ENCODE measurements around the gene JAKMIP3.

JAKMIP3 gene

DNA sequence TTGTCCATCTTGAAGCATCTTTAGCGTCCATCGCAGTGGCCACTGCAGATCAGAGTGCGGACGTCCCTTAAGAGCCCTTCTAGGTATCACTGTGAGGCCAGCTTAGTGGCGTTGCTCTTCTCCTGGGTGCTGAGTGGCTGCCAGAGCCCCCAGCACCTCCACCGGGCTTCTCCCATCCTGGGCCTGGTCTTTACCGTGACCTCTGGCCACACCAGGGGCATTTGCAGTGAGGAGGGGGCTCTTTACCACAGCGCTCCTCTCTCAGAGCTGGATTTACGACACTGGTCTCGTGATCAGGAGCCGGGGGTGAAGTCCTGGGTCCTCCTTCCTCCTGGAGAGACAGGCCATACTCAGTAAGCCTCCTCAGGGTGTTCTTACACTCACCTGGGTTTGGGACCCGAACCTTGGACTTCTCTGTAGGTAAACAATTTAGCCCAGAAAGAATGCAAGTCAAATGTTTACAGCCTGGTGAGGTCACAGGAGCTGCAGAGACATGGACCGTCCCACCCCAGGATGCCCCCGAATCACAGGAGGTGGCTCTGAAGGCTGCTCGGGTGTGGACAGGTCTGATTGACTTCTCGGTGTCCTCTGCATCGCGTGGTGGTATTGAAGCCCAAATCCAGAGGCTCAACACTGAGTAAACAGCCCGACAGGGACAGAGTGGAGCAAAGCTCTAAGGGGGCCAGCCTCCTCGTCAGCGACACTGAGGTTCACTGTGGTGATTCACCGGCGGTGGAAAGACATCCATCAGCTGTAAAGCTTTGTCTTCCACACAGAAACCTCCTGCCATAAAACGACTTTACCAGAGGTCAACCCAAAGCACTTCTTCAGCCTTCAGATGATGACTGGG is 33.0 kb downstream of the JAKMIP3 start:
- no peak for DNase-seq (ENCODE audit: low read depth in 2 of 2)

- no peak for DNase-seq (ENCODE audit: low read depth in 2 of 2)
These were observed 33.8 kb downstream of the JAKMIP3 start for GRCh38 chr10:132099389-132100090.

DNA sequence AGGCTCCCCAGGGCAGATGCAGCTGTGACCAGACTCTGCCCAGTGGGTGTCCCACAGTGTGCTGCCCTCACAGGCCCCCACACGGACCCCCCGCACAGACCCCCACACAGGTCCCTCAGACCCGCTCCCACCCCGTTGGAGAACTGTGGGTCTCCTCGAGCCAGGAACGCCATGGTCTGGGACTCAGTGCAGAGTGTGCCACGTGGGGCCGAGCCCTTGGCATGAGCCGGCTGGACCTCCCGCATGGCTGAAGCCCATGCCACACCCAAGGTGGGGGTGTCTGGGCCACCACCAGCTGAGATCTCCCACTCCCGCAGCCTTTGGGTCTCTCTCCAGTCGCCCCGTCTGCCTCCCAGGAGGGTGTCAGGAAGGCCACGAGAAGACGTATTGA is 34.3 kb downstream of the JAKMIP3 start:
- DNase-seq (ENCODE audit: low read depth in 2 of 2), result no peak

DNA sequence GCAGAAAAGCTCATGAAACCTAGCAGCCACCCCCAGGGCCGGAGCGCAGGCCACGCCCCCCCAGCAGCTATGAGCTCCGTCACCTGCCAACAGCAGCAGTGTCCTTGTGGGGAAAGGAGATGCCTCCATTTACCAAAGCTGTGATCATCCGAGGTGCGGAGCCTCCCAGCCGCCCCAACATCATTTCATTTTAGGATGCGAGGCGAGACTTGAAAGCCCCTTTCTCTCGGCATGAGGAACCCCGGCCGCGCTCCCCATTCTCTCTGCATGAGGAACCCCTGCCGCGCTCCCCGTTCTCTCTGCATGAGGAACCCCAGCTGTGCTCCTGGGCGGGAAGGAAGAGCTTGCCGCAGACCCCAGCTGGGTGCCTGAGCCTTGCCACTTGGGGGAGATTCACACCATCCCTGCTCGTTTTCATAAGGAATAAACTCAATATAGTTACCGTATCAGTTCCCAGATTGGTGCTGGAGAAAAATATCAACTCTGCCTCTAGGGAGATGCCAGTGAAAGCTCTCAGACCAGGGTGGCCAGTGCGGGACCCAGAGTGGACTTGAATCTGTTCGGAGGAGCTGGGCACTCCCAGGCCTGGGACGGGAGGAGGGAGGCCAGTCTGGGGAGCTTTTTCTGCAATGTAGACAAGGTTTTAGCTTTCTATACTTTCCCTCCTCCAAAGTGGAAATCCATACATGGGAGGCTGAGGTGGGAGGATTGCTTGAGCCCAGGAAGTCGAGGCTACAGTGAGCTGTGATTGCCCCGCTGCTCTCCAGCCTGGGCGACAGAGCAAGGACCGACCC is 35.0 kb downstream of the JAKMIP3 start:
- DNase-seq (ENCODE audit: low read depth in 2 of 2), result no peak

DNA sequence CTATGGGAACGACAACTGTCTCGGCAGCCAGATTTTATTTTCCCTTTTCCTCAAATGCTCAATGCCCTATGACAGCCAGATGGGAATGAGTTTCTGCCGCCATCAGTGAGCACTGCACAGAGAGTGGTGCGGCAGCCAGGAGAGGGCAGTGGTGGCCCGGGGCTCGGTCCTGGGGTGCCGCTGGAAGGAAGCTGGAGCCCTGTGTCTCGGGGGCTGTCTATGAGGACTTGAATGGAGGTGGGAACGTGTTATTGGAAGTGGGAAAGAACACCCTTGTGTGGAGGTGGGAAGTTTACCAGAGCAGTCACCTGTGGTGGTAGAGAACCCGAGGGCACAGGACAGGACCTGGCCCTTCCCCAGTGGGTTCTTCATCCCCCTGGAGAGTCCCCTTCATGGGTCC is 35.8 kb downstream of the JAKMIP3 start:
- no peak for DNase-seq (ENCODE audit: low read depth in 2 of 2)

DNA sequence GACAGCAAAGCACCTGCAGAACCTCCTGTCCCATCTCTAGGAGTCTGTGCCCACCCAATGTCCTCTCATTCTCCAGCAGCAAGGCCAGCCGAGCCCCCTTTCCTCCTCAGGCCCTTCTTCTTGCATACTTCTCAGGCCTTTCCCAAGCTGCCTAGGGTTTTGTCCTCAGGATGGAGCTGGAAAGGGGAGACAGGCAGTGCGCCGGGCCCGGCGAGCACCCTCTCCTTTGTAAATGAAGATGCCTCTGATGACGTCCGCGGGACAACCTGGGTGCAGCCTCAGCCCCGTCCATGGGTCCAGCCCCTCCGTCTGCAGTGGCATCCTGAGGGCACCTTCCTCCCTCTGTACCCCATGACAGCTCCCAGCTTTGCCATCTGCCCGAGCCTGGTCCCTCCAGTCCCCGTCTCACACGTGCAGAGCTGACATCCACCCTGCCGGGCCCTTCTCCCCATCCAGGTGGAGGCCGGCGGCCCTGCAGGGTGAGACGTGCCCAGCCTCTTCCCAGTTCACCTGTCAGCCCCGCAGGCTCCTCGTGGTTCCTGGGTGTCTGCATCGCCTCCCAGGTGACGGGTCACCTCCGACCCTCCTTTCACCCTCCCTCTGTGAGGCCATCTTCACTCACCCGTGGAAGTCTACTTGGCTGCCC is 36.4 kb downstream of the JAKMIP3 start:
- no peak for DNase-seq (ENCODE audit: low read depth in 2 of 2)

- DNase-seq (ENCODE audit: low read depth in 2 of 2), result no peak
These were observed 37.0 kb downstream of the JAKMIP3 start for GRCh38 chr10:132102717-132103110.

- DNase-seq (ENCODE audit: low read depth in 2 of 2), result no peak
These were observed 37.6 kb downstream of the JAKMIP3 start for GRCh38 chr10:132103116-132103910.

GRCh38 chr10:132104062-132104461 is 38.3 kb downstream of the JAKMIP3 start:
- no peak for DNase-seq (ENCODE audit: low read depth in 2 of 2)

- no peak for DNase-seq (ENCODE audit: low read depth in 2 of 2)
These were observed 38.9 kb downstream of the JAKMIP3 start for GRCh38 chr10:132104471-132105301.

- DNase-seq (ENCODE audit: low read depth in 2 of 2), result no peak
These were observed 39.7 kb downstream of the JAKMIP3 start for GRCh38 chr10:132105302-132105995.

- no peak for DNase-seq (ENCODE audit: low read depth in 2 of 2)
These were observed 40.7 kb downstream of the JAKMIP3 start for GRCh38 chr10:132106431-132106830.

DNA sequence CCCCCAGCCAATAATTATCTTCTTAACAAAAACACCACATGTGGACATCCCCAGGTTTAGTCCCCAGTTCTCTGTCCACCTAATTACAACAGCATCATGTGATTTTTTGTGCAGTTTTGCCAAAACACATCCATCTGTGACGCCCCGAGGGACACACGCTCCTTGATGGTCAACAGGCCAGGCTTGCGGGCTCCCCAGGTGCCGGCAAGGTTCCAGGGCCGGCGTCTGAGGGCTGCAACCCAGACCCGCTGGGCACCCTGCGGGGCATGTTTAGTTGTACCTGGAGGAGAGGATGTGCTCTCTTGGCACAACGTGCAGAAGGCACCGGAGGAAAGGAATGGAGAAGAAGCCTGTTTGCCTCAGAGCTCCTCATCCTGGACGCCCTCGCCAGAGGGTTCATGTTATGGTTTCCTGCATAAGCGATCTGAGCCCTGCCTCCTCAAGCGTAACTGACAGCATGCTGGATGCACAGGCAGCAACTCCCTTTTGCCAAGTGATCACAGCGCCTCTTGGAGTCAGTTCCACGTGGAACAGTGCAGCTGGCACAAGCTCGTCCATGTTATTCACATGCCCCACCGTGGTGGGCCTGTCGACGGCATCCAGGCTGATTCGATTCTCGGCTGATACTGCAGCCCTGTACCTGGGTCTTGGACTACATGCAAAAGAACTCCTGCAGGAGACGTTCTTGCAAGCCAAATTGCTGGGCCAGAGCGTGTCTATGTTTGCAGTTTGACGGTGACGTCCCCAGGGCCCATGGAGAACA is 41.6 kb downstream of the JAKMIP3 start:
- no peak for DNase-seq (ENCODE audit: low read depth in 2 of 2)

DNA sequence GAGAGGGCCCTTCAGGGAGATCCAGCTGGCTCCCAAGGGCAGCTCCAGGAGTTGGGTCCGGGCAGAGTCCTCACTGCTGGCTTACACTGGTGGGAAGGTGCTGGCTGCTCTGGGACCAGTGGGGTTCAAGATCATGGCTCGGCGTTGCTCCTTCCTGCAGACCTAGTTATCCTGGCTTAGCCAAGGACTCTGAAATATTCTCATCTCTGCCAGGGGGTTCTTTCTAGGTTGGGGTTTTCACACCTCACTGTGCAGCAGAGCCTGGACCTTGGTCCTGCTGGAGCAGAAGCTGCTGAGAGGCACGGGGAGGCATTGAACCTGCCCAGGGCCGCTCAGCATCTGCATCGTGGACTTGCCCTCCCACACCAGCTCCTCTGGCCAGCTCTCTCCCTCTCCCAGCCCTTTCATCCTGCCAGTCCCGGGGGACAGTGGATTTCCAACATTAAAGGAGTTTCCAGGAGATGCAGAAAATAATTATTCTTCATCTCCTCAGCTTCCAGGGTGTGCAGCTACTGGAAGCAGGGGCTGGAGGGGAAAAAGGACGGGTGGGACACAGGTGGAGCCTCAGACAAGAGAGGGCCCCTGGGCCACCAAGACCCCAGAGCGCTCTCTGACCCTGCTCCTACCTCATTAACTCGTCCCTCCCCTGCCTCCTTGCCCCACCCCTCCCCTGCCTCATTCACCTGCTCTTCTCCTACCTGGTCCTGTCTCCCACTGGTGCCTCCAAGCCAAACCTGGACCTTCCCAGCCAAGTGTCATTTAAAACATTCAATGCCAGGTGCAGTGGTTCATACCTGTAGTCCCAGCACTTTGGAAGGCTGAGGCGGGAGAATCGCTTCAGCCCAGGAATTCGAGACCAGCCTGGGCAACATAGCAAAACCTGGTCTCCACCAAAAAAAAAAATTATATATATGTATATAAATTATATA is 42.5 kb downstream of the JAKMIP3 start:
- no peak for DNase-seq (ENCODE audit: low read depth in 2 of 2)

- no peak for DNase-seq (ENCODE audit: low read depth in 2 of 2)
These were observed 43.8 kb downstream of the JAKMIP3 start for GRCh38 chr10:132109341-132110110.

GRCh38 chr10:132110111-132110521 is 44.4 kb downstream of the JAKMIP3 start:
- DNase-seq (ENCODE audit: low read depth in 2 of 2), result no peak

DNA sequence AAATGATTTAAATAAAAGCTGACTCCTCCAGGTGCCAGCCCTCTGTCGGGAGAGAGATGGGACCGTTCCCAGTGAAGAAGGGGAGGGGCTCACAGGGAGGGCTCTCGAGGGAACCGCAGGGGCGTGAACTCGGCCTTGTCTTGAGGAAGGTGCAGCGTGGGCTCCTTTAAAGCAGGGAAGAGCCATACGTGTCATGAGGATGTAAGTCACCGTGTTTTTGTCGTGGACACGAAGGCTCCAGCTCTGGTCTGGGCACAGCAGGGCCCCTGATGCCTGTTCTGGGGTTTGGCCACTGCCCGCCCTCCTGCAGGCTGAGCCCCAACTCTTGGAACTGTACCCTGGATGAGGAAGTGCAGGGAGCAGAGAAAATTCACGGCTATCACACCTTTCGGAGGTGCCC is 45.0 kb downstream of the JAKMIP3 start:
- DNase-seq (ENCODE audit: low read depth in 2 of 2), result no peak

Measured in stimulated activated CD8-positive, alpha-beta memory T cell treated with anti-CD3 and anti-CD28 coated beads, Interleukin-7, amount 100 ng/mL, for 1 hour (primary cell).